GM18873 (cell line): ENCODE data around the gene MAP1B.

Experiments
- ATAC-seq: cut with Tn5 transposase; IDR thresholded peaks from one replicate; pipeline ENCODE4 v1.9.1; 2021; ENCODE audit warnings: mild to moderate bottlenecking, moderate library complexity, moderate number of reproducible peaks; ENCODE audit not compliant: unreplicated experiment, low FRiP score

MAP1B gene

DNA sequence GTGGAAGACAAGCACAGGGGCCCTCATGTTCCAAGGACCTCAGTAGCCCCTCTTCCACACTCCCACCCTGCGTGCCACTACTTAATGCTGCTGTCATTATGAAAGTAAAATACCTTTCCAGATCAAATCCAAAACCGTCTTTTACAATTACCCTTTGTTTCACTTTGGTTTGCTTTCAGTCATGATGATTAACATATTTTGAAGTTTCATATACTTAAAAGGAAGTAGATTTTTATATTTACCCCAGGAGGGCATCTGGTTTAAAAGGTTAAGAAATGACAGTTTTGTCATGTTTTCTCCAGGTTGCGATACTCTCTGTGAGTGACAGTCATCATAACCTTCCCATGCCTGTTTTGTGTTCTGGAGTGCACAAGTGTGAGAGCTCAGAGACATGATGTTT, 13.5 kb upstream of the MAP1B start:
- no peak for ATAC-seq

DNA sequence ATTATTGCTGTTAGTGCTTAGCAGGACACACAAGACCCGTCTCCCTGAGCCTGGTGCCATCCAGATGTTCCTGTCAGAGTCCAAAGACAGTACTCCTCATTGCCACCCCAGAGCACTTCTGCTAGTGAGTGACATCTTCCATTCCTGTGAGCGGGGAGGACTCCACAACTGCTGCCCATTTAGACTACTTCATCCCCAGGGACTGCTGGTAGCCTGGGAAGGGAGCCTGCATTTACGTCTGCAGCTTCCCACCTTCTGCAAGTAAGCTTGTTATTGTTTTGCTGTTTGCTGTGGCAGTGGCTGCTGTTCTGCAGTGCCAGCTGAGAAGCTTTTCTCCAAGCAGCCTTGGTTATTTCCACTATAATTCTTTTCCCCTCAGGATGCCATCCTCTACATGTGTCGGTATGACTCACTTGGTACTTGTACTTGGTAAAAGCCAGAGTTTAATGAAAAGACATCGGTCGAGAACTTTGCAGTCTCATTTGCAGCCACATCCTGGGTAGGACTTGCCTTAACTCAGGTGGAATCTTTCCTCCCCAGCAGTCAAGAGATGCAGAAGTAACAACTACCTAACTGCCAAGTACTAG, 10.6 kb upstream of the MAP1B start:
- no peak for ATAC-seq

DNA sequence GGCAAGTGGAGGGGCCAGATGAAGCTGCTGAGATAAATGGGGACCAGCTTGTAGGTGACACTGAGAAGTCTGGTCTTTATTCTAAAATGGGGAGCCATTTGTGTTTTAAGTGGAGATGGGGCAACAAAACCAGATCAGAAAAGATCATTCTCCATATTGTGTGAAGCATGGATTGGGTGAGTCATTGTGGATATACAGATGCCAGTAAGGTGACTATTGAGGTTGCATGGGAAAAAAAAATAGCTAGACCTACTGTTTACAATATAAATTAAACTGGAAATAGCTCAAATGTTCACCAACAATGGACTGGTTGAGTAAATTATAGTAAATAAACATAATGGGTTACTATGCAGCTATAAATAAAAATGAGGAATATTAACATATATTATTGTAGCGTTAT, 5.4 kb upstream of the MAP1B start:
- ATAC-seq: no peak

DNA sequence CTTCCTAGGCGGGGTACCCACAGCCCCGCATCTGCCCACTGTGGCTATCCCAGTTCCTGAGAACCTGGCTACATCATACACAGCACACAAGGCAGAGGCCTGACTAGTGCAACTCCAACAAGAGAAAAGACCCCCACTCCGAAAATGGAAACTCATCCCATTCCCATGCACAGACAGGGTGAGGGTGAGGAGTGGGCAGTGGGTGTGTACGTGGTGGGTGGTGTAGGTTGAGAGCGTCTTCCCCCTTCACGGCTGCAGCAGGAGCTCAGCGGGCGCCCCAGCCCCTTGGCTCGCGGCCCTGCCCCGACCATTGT, 501 bp upstream of the MAP1B start:
- no peak for ATAC-seq

DNA sequence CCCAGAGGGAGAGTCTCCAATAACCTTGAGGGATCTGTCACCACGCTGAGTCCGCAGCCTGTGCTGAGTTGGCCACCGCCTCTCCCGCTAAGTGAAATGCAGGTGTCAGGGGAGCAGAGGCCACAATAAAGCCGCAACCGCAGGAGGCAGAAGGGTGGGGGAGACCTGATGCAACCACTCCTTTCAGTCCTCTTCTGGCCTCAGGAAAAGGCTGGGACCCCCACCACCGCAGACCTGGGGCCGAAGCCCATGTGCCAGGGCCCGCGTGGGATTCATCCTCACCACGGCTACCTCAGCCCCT, 576 bp downstream of the MAP1B start:
- no peak for ATAC-seq

DNA sequence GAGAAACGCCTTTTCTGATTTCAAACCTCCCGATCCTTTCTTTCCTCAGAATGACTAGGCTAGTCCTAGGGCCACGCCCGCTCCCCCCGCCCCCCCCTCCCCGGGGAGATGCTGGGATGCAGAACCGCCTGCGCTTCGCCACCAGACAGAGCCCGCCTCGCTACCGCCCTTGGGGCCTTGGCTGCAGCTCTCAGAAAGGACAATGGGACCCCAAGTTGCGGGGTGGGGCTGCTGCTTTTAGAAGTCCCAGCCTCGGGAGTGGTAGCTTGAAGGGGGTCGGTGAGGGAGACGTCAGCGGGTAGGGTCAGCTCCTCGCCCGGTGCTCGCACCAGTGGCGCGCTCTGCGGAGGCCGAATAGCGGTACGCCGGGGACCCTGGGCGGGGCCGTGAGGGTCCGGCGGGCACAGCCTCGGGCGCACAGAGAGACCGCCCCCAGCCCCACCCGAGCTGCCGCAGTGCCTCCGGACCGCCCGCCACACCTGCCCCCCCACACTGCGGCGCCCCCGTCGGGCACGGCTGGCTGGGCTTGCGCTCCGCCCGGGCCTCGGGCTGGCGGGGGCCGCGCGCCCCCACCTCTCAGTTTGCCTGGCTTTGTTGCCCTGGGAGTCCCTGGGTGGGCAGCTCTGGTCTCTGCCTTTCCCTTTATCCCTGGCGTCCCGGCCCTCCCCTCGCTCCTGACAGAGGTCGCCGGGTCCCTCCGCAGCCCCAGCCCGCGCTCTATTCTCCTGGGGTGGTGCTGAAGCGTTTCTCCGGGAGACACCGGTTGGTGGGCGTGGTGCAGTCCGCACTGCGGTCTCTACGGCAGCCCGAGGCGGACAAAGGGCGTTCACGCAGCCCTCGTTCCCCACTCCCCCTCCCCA, 1.2 kb downstream of the MAP1B start:
- no peak for ATAC-seq

DNA sequence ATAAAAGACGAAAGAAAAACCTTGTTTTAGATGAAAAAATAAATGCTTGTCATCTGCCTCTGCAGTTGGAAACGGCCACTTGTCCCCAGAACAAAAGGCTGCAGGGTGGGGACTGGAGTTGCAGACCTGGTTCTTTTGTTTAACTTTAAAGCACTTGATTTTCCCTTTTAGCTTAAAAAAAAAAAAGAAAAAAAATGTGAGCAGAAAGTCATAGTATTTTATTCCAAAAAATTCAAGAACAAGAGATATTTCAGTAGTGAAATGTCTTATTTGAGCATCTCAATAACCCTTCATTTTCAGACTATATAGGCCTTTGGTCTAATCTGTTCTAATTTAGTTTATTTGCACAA, 1.8 kb downstream of the MAP1B start:
- no peak for ATAC-seq

DNA sequence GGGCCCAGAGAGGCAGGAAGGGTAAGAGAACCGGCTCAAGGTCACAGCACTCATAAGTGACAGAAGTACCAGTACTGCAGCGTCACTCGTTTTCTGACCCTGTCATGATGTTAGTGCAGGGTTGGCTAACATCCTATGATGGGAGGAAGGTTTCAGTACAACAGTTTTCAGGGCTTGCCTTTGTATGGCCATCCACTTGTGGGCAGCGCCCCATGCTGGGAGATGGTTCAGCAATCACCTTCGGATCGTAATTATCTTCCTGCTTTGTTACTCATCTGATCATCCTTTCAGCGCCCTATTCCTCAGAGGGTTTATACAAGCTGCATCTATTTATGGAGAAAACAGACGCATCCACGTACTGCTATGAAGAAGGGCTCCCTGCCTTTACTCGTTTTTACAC, 2.4 kb downstream of the MAP1B start:
- ATAC-seq: no peak

DNA sequence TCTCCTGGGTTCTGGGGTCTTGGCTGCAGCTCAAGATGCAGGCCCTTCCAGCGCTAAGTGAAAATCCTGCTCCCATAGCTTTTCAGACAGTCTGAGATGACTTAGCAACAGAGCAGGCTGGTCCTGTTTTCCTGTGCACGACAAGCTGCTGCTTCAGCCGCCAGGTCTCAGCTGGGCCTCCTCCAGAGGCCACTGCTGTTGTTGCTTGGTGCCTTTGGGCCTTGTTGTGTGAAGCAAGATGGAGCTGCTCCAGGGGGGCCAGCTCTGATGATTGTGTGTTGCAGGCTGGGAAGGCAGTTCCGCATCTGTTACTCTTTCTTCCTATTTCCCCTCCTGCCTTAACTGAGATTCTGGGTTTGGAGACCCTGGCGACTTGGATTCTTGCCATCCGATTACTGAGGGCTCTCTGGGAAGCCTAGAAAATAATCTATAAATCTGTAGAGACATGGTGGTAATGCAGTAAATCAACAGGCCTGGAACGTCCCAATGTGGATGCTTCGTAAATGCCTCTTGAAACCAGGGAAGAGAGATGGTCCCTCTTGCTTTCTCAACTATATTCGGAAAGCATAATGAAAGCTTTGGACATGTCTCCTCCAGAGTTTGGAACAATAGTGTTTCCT, 3.2 kb downstream of the MAP1B start:
- ATAC-seq: no peak

DNA sequence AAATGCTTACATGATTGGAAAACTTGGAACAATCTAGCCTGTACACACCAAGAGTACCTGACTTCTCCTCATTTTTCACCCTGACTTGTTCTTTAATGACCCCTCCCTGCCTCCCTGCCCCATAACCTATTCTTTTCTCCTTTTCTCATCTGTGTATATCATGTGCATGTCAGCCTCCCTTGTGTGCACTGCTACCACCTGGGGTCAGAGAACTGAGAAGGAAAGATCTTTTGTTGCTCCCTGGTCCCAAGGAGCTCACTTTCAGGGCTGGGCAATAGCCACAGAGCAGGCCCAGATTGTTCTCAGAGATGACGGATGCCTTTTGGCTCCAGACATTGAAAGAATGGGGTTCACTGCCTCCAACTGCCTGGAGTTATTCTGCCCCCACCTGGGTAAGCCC, 5.1 kb downstream of the MAP1B start:
- no peak for ATAC-seq

DNA sequence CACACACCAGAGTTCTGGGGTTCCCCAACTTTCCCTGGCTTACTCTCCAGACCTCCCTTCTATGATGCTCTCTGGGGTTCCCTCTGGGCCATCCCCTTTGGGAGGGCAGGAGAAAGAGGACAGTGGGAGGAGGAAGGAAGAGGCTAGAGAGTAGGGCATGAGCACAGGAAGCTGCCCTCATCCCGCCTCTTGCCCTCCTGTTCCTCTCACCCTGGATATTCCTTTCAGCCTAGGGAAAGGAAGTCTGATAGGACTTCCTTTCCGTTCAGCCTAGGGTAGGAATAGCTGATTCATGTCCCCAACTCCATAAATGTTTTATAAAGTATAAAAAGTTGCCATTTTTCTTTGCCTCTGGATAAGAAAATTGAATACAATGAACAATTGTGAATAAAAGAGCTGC, 7.4 kb downstream of the MAP1B start:
- no peak for ATAC-seq

DNA sequence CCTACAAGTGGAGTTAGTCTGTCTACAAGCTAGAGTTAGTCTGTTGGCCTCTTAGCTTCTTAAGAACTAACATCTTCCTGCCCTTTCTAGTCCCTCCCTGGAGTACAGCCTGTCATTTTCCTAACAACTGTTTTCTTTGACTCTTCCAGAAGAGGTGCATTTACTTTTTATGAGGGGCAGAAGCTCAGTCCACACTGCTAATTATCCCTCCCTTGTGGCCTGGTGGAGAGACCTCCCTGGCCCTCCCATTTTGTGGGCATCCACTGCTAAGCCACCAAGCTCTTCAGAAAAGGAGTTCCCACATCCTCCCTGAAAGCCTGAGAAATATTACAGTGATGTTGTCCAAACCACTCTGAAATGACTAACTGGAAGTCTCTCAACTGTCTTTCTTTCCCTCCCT, 8.0 kb downstream of the MAP1B start:
- ATAC-seq: no peak

DNA sequence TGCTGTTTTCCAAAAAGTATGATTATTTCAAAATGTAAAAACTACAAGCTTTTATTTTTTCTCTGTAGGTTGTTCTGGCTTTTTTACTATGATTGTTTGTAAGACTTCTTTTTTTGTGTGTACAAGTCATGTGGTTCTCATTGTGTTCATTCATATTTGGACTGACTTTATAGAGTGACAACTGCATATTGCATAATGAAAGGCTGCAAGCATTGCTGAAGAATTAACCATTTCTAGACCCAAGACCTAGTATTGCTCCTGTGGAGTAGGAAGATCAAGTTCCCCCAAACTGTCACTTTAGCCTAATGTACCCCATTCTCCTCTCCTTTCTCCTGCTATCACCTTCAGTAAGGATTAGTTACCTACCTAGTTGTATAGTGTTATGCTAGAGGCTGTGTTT, 10.0 kb downstream of the MAP1B start:
- no peak for ATAC-seq

DNA sequence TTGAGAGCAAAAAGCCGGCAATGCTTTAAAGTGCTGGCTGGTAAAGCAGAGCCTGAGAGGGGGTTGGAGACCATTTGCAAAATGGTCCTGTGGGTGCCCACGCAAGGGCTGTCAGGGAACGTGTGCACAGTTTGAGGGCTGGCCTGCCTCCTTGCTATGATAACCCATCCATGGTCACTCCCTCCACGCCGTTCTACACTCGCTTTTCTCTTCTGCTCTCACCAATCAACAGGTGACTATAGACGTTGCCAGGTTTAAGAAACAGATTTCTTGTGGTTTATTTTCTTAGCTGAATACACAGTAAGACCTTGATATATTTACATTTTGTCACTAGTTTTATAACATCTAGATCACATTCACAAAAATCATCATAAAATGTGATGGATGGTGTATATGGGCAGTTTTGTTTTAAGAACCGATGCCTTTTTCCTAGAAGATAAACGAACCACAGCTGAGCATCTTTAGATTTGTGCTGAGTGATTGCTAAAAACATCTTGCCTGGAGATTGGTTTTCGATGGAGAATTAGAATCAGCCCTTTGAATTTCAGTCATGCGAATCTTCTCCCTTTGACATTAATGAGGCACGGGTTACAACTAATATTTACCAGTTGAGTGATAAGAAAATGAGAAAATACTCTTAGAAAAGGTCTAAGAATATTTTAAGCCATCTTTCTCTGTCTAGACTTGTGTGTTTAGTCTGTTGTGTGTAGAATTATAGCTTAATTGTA, 13.9 kb downstream of the MAP1B start:
- no peak for ATAC-seq

DNA sequence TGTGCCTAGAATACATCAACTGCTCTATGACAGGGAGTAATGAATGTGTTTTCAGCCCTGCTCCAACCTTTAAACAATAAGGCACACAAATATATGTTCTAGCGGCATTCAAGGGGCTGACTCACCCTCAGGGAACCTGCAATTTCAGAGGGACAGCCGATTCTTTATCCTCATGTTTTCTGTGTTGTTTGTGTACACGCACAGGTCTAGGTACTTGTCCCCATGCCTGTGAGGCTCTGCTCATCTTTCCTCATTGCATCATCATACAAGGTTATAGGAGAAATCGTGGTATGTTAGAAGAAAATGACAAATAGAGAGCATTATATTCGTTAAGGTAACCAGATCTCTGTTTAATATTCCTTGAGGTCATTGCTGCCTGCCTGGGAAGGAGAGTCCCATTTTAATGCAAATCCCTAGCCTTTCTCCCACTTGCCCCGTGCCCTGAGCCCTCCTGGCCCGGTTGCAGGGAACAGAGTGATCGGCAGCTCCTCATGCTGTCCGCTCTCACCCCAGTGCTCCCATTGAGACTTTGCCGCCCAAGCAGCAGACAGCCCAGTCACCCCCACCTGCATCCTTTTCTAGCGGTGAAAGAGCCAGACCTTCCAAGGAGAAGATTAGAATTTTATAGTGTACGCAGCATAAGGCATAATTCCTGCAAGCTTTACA, 14.6 kb downstream of the MAP1B start:
- no peak for ATAC-seq

DNA sequence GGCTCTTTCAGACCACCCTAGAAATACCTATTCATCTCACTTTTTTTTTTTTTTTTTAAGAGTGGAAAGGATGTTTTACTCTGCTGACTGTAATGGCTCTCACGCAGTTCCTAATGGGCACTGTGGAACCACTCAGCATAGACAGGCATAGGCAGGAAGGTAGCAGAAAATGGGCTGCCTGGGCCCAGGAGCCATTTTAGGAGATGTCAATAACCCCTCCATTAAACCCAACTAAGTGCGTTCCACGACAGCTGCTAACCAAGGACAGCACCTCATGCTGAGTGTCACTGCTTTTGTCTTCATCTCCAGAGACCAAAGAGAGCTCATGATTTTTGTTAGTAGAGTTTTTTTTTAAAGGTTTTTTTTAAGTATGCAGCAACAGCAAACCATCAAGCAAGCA, 15.3 kb downstream of the MAP1B start:
- no peak for ATAC-seq

DNA sequence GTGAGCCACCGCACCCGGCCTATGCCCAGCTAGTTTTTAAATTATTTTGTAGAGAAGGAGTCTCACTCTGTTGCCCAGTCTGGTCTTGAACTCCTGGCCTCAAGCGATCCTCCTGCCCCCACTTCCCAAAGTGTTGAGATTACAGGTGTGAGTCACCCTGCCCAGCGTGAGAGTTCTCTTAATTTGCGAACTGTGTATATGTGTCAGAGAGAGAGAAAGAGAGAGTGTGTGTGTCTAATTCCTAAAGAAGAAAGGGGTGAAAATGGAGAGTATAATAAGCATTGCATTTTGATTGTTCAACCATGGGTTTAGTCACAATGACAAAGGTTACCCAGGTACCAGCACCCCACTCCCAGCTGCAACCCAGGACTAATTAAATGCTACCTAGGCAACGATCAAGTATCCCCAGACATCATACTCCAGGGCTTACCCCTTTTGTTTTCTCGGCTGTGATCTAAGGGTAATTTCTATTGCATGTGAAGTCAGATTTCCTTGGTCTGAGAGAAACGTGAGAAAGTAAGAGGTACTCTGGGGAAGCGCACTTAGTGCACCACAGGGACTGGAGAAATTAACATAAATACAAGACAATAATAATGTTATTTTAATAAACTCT, 16.6 kb downstream of the MAP1B start:
- ATAC-seq: no peak

DNA sequence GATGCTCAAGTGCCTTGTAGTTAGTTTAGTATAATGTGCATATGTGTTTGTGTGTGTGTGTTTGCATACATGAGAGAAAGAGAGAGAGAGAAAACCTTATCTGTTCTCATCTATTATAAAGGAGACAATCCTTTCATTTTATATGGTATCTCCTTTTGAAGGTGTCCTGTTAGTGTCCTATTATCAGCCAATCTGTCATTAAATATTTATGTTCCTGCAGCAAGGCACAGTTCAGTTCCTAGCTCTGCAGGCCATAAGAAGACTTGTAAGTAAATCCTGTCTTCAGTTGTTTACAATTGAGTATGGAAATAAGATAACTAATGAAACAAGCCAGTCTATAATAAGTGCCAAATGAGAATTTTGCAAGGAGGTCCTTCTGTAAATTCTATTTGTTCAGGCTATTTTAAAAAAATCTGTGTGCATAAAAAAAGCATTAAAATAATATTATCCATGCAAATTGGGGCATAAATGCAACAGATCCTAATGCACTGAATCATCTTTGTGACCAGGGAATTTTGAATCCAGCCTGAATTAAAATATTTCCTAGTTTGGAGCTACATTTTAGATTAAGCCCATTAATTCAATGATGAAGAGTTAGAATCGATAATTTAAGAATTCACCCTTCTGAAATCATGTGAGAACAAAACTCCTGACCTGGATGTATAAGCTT, 18.1 kb downstream of the MAP1B start:
- no peak for ATAC-seq

DNA sequence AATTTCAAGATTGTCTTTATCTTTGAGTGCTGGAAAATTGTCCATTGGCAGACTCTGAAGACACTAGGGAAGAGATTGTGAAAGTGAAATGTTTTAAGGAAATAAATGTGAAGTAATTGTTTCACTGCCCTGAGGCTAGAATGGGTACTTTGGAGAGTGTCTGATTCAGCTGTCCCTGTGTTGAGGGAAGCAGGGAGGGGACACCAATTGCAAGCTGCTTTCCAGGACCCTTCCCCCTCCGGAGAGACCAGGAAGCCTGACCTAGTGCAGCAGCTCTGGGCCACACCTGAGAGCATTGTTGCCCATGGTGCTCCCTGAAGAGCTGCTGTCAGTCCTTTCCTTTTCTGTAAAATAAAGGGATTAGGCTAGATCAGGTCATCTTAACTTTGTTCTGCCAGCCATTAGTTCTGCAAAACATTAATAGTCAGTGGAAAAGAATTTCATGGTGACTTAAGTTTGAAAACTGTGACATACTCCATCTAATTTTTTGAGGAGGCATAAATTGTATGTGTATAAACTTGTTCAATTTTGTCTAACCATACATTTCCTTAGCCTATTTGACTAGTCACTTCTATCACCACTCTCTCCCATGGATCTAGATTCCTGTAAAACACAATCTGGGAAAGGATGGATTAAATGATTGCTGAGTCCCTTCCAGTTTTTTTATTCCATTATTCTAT, 18.8 kb downstream of the MAP1B start:
- ATAC-seq: no peak

DNA sequence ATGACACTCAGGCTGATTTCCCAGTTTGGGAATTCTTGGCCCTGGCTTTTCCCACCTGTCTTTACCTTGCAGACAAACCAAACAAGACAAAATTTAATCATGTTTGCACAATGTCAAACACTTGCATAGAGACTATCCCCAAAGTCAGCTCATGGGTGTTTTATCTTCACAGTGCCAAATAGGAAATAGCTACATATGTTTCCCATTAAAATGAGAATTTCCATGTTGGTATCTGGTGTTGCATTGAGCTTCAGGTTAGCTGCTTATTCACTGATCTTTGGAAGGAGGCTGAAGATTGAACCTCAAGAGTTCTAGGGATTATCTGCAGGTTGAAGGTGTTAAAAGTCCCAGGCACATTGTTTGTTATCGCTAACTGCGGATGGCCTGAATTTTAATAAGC, 19.5 kb downstream of the MAP1B start:
- no peak for ATAC-seq
